ENCODE measurements around the gene NPAS3. TPM values are rescaled to one million over a fixed set of nuclear protein-coding genes. Genes with fewer than 3 reads are reported as not detected.
A peak's percentile ranks its signal among the peaks of the same experiment; 100 is the strongest.

NPAS3 gene
- total RNA-seq, 1 donor from 2014 or later, result 2.0 TPM

DNA sequence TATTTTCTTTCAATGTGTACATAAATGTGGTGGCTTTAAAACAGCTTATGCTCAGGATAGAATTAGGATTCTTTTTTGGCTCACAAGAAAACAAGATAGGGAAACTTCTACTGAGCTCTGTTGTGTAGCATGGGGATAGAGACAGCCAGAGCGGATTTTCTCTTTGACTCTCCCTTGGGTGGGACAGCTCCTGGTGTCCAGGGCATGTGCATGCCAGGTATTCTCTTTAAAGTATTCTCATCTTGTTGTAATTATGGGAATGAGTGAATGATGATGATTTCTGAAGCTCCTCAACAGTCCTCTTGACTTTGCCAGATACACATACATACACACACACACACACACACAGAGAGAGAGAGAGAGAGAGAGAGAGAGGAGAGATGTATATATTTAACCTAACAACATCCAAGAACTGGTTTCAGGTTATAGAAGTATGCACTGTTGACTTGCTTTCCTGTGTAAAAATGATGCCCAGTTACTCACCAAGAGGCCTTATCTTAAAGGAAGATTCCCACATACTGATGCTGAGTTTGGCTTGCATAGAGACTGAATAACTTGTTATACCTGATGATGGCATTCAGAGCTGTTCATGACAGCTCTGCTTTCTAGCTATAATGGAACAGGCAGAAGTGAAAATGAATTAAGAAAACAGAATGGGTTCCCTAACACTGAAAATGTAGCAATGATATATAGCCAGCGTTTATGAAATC is 624.7 kb downstream of the NPAS3 start:
- DNase-seq (ENCODE audit: low read depth), result no peak
- Histone ChIP-seq H3K27me3 (ENCODE audit: control insufficient read depth, insufficient read depth, low read length) (no peaks in the 10 kb centered on the region), H3K36me3 (ENCODE audit: control insufficient read depth, insufficient read depth, low read length) (no peaks in the 10 kb centered on the region), H3K4me3 (ENCODE audit: low read depth, low read length) (no peak overlapping the region)
- TF ChIP-seq, protein P1, sequence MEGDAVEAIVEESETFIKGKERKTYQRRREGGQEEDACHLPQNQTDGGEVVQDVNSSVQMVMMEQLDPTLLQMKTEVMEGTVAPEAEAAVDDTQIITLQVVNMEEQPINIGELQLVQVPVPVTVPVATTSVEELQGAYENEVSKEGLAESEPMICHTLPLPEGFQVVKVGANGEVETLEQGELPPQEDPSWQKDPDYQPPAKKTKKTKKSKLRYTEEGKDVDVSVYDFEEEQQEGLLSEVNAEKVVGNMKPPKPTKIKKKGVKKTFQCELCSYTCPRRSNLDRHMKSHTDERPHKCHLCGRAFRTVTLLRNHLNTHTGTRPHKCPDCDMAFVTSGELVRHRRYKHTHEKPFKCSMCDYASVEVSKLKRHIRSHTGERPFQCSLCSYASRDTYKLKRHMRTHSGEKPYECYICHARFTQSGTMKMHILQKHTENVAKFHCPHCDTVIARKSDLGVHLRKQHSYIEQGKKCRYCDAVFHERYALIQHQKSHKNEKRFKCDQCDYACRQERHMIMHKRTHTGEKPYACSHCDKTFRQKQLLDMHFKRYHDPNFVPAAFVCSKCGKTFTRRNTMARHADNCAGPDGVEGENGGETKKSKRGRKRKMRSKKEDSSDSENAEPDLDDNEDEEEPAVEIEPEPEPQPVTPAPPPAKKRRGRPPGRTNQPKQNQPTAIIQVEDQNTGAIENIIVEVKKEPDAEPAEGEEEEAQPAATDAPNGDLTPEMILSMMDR (IDR thresholded peaks at IDR 0.05; ENCODE audit: insufficient read depth, low read length, poor library complexity, severe bottlenecking), result no peak

DNA sequence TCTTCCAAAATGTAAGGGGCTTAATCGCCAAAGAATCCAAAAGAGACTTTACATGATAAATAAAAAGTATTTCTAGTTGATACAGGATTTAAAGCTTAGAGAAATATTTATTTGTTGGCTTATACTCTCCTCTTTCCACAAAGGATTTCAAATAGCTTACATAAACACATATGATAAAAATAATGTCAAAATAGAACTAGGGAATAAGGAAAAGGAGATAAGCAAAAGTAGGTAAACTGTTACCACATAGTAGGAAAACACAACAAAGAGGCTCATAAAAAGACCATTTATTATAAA is 625.2 kb downstream of the NPAS3 start:
- no peak overlapping the region for H3K4me3 ChIP-seq (ENCODE audit: low read depth, low read length)
- no peak for DNase-seq (ENCODE audit: low read depth)
- no peaks in the 10 kb centered on the region for H3K27me3 ChIP-seq (ENCODE audit: control insufficient read depth, insufficient read depth, low read length)
- no peaks in the 10 kb centered on the region for H3K36me3 ChIP-seq (ENCODE audit: control insufficient read depth, insufficient read depth, low read length)
- TF ChIP-seq, protein P1 (IDR thresholded peaks at IDR 0.05; ENCODE audit: insufficient read depth, low read length, poor library complexity, severe bottlenecking), result no peak

DNA sequence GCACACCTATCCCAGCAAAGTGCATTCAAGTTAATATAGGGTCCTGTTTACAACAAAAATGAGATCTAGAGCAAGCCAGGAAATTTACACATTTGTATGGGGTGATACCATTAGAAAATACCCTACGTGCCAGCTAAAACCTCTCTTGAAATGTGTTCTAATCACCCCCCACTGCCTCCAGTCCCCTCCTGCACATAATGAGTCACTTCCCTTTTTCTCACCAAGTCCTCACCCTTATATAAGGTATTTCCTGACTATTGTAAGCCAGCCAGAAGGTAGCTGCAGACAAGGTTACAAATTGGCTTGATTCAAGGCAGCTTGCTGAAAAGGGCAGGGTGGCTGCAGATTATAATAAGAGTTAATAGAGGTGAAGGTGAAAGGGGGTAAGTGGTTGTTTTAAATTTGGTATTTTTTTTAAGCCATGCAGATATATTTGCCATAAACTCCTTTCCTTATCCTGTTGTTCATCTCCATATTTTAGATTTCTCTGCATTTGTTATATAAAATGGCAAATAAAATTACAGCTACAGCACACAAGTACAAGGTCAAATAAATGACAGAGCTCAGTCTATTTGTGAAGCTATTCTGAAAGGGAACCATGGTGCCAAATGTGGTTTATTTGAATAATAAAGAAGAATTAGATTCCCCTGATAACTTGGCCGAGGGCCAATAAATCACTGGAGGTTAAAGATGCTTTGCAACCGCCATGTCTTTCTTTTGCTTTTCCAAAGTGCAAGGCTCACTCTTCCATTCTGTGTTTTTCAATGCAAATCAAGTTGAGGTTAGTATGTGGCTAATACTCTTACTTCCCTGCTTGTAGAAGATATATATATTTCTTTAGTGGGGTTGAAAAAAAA is 626.3 kb downstream of the NPAS3 start:
- no peak overlapping the region for H3K4me3 ChIP-seq (ENCODE audit: low read depth, low read length)
- TF ChIP-seq, protein P1 (IDR thresholded peaks at IDR 0.05; ENCODE audit: insufficient read depth, low read length, poor library complexity, severe bottlenecking), result no peak
- H3K27me3 ChIP-seq (ENCODE audit: control insufficient read depth, insufficient read depth, low read length), result no peaks in the 10 kb centered on the region
- DNase-seq (ENCODE audit: low read depth), result peak; percentile 86
- no peaks in the 10 kb centered on the region for H3K36me3 ChIP-seq (ENCODE audit: control insufficient read depth, insufficient read depth, low read length)

DNA sequence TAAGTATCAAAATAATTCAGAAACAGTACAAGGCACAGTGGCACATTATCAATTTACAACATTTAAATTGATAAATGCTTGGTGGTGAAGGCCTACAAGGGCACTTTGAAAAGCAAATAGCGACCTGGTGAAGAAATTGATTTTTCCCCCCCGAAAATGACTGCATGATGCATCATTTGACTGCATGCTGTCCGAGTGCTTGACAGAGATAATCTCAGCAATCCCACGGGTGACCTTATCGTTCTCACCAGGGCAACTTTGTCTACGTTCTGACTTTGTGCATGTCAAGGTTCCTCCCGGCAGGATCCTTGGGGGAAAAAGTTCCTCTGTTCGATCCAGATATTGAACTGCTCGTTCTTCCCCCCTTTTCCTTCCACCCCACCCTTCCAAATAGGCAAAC is 627.4 kb downstream of the NPAS3 start:
- Histone ChIP-seq H3K36me3 (ENCODE audit: control insufficient read depth, insufficient read depth, low read length) (no peaks in the 10 kb centered on the region), H3K27me3 (ENCODE audit: control insufficient read depth, insufficient read depth, low read length) (no peaks in the 10 kb centered on the region), H3K4me3 (ENCODE audit: low read depth, low read length) (no peak overlapping the region)
- TF ChIP-seq, protein P1 (IDR thresholded peaks at IDR 0.05; ENCODE audit: insufficient read depth, low read length, poor library complexity, severe bottlenecking), result no peak
- no peak for DNase-seq (ENCODE audit: low read depth)

DNA sequence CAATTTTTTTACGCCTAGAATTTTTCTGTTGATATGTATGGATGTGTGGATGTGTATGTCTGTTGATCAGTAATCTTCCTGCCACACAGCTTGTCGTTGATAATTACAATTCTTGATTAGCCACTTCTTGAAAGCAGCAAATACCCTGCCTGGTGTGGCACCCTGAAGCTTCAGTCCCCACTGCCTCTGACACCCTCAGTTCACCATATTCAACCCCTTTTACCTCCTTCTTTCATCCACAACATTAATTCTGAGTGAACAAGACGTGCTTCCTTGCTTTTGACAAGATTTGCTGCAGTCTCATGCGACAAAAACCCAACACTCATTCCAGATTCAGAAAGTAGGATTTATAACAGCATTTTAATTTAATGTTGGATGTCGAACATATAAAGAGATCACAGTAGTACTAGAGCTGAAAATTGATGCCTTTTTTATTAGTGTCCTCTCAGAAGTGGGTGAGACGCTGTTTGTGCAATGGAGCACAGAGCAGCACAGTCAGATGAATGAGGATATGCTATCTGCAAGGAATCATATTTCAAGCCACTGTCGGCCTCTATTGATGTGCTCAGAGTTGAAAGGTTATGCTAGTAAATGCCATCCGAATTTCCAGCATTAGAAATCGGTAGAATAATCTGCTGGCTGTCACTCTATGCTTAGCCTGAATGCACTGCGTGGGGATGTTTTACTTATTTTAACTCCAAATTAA is 628.5 kb downstream of the NPAS3 start:
- Histone ChIP-seq H3K36me3 (ENCODE audit: control insufficient read depth, insufficient read depth, low read length) (no peaks in the 10 kb centered on the region), H3K4me3 (ENCODE audit: low read depth, low read length) (no peak overlapping the region), H3K27me3 (ENCODE audit: control insufficient read depth, insufficient read depth, low read length) (no peaks in the 10 kb centered on the region)
- TF ChIP-seq, protein P1 (IDR thresholded peaks at IDR 0.05; ENCODE audit: insufficient read depth, low read length, poor library complexity, severe bottlenecking), result no peak
- no peak for DNase-seq (ENCODE audit: low read depth)

Measured in kidney epithelial cell (primary cell).